Skeletal muscle tissue (tissue), 4 donors: ENCODE measurements around the gene PRDX1. TPM values are rescaled to one million over a fixed set of nuclear protein-coding genes. Genes with fewer than 3 reads are reported as not detected.
A peak's percentile ranks its signal among the peaks of the same experiment; 100 is the strongest.
"Not testable (repeated sequence)": the region's sequence is repeated elsewhere in the genome, so short reads cannot be mapped to it uniquely, and the experiment has no call there.

Source experiments
- H3K27ac ChIP-seq: one replicate; pipeline ENCODE4 v1.7.0; 2013; ENCODE audit warnings: mild to moderate bottlenecking, low read depth, low read length, inconsistent platforms
- H3K27me3 ChIP-seq, 3 donors: one replicate each; pipeline ENCODE4 v1.7.0; 2013; ENCODE audit warnings: low read length in 3 of 3; ENCODE audit not compliant: control insufficient read depth in 3 of 3, insufficient read depth in 3 of 3
- H3K36me3 ChIP-seq, 3 donors: one replicate each; pipeline ENCODE4 v1.7.0; 2013; ENCODE audit warnings: low read length in 3 of 3; ENCODE audit not compliant: control insufficient read depth in 3 of 3, insufficient read depth in 3 of 3
- H3K4me1 ChIP-seq, 3 donors: one replicate each; pipeline ENCODE4 v1.7.0; 2013; ENCODE audit warnings: low read length in 3 of 3, mild to moderate bottlenecking in 3 of 3; ENCODE audit not compliant: control insufficient read depth in 3 of 3, insufficient read depth in 3 of 3
- H3K4me3 ChIP-seq, 3 donors: one replicate each; pipeline ENCODE4 v1.7.0; 2013; ENCODE audit warnings: low read length in 3 of 3
- H3K9ac ChIP-seq, 3 donors: one replicate each; pipeline ENCODE4 v1.7.0; 2013; ENCODE audit warnings: low read length in 3 of 3, mild to moderate bottlenecking in 3 of 3, moderate library complexity in 2 of 3, low read depth in 1 of 3
- H3K9me3 ChIP-seq, 3 donors: one replicate each; pipeline ENCODE4 v1.7.0; 2013; ENCODE audit warnings: low read length in 3 of 3; ENCODE audit not compliant: control insufficient read depth in 3 of 3
- total RNA-seq: library from RNA; depleted of rRNA; stranded (reverse); fragments of >200 nt; gene quantifications from one replicate; pipeline ENCODE4 v1.2.3, GENCODE V29; 2014
- donor health status: Osteomylitis.

The PRDX1 gene
- total RNA-seq, 1 donor from 2014 or later = 213 TPM

DNA sequence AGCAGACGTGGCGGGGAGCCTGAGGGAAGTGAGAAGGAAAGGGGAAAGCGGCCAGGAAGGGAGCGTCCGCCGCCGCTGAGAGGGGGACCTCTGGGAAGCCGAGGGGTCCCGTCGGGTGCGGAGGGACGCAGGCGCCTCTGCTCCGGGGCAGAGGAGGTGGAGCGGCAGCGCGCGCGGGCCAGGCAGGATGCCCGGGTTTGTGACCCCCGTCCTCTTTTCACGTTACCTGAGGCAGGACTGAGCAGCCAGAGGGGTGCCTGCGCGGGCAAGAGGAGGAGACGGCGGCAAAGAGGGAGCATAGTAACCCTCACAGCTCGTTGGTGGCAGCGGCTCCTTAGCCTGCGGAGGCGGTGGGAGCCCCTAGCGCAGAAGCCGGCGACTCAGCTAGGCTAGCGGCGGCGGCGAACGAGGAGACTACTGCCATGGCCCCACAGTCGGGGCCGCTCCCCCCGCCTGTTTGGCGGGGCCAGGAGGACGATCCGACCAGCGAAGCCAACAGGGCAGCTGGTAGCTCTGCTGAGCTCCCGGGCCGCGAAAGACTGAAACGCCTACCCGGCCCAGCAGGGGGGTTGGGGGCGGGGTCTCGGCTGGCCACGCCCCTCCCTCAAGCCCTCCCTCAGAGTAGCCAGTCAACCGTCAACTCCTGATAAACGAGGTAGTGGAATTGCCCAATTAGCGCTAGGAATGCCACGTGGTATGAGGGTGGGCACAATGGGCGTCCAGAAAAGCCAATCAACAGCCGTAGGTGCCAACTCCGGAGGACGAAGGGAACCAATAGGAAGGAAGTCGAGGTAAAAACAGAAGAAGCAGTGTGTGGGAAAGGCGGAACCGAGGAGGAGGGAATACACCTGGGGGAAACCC, 30.8 kb downstream of the PRDX1 start, which contains the start of gene TESK2:
Gene TESK2, minus strand, starts transcription at position 538 of the 861 bp plus-strand sequence. CDS start 33,378 bp downstream, outside the sequence.
- Histone ChIP-seq H3K4me1 (peaks cover 9 to 33% (median 10%) of the 10 kb centered on the region in 3 donors), H3K4me3 (peak within 1 kb of the TSS; percentile 82 to 97 (median 94)), H3K27me3 (no peaks in the 10 kb centered on the region), H3K9me3 (no peaks in the 10 kb centered on the region), H3K36me3 (no peaks in the 10 kb centered on the region), H3K27ac (peak within 1 kb of the TSS; percentile 85), H3K9ac (peak within 1 kb of the TSS; percentile 93 to 94 (median 93))

DNA sequence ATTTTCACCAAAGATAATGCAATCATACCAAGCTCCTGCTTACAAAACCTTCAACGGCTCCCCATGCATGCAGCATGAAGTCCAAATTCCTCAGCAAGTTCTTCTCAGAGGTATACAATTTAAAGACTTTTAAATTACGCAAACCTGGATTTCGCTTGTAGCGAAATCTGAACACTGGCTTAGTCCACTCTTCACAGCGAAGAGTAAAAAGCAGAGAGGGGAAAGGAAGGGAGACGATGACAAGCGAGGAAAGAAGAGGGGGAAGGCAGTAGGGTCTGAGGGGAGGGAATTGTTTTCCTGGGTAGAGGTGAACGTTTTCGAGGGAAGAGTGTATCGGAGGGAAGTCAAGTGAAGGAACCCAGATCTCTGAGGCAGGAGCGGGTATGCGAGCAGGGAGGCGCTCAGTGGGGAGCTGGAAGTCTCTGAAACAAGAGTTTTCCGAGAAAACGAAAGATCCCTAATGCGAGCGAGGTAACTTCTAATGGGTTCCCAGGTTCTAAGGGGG, 31.5 kb downstream of the PRDX1 start:
- Histone ChIP-seq H3K27ac (peak overlapping the region; percentile 85), H3K27me3 (no peaks in the 10 kb centered on the region), H3K4me3 (peak overlapping the region; percentile 82 to 97 (median 94)), H3K9me3 (no peaks in the 10 kb centered on the region), H3K4me1 (peaks cover 9 to 33% (median 10%) of the 10 kb centered on the region in 3 donors), H3K36me3 (no peaks in the 10 kb centered on the region), H3K9ac (peak overlapping the region; percentile 93 to 94 (median 93))

DNA sequence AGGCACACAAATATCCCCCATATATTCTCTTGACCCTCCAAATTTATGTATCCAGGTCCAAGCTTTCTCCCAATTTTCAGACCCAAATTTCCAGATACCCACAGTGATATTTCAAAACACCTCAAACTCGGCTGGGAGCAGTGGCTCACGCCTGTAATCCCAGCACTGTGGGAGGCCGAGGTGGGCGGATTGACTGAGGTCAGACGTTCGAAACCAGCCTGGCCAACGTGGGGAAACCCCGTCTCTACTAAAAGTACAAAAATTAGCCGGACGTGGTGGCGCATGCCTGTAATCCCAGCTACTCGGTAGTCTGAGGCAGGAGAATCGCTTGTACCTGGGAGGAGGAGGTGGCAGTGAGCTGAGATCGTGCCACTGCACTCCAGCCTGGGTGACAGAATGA, 32.3 kb downstream of the PRDX1 start:
- not testable (repeated sequence) for H3K27me3 ChIP-seq, H3K36me3 ChIP-seq, H3K9me3 ChIP-seq, H3K27ac ChIP-seq
- Histone ChIP-seq H3K4me3 (peak overlapping the region in 1 of 3 donors; percentile 97), H3K9ac (peak overlapping the region in 2 of 3 donors; percentile 93), H3K4me1 (peaks cover 9 to 33% (median 10%) of the 10 kb centered on the region in 3 donors)

DNA sequence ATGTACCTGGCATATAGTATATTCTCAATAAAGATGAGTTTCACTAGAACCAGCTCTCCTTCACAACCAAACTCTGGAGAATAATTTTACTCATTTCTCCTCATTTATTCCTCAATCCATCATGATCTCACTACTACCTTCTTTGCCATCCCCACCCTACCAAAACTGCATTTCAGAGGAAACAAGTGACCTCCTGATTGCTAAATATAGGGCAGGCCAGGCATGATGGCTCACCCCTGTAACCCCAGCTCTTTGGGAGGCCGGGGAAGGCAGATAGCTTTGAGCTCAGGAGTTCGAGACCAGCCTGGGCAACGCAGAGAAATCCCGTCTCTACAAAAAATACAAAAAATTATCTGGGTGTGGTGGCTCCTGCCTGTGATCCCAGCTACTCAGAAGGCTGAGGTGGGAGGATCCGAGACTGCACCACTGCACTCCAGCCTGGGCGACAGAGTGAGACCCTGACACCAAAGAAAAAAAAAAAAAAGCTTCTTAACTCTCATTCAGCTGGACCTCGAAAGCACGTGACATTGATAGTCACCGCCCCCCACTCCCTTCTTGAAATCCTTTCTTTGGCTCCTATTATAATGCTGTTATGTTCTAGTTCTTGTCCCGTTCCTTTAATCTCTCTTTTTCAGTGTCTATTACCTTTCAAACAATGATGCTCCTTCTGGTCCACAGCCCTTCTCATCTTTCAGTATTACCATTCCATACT, 32.9 kb downstream of the PRDX1 start:
- peaks cover 9 to 33% (median 10%) of the 10 kb centered on the region in 3 donors for H3K4me1 ChIP-seq

DNA sequence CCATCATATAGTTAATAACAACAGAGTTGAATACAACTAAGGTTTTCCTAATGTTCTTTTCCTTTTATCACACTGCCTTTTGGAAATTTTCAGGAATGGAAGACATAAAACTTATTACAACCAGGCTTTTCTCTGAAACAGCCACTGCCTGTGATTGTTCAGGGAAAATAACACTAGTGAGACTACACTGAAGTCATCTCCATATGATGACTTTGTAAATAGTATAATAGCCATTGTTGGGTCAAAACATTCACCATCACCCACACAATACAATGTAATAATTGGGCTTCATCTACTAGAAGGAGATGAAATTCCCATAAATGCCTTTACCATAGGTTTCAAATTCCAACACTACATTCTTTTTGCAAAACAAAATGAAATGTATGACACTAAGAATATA, 35.7 kb downstream of the PRDX1 start:
- Histone ChIP-seq H3K4me3 (no peak overlapping the region), H3K4me1 (peaks cover 5 to 16% (median 6%) of the 10 kb centered on the region in 3 donors), H3K27me3 (no peaks in the 10 kb centered on the region), H3K9me3 (no peaks in the 10 kb centered on the region), H3K36me3 (peaks cover 0 to 4% (median 0%) of the 10 kb centered on the region in 3 donors), H3K27ac (no peak overlapping the region), H3K9ac (no peak overlapping the region)

More for the DNA sequence above, 32.9 kb downstream of the PRDX1 start:
- Histone ChIP-seq H3K4me3 (no peak overlapping the region), H3K9me3 (no peaks in the 10 kb centered on the region), H3K9ac (no peak overlapping the region), H3K27ac (no peak overlapping the region), H3K36me3 (no peaks in the 10 kb centered on the region), H3K27me3 (no peaks in the 10 kb centered on the region)

DNA sequence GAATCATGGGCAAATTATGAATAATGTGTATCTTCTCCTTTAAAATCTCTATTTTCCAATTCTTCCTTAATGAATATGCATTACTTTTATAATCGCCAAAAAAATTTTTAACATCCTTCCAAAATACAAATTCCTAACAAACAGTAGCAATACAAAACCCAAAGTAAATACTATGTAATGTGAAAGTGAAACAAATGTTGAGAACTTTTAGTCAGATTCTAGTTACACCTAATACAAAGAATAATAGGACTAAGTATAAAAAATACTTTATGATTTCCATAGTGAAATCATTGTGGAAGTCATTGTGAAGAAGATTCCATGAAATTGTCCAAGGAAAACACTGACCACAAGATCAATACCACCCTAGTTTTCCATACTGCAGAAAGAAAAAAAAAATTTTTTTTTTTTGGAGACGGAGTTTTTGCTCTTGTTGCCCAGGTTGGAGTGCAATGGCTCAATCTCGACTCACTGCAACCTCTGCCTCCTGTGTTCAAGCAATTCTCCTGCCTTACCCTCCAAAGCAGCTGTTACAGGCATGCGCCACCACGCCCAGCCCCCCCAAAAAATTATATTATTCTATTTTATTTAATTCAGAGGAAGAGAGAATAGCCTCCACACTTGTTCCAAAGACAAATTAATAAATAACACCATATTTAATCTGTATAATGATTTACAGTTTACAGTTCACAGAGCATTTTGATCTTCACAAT, 42.5 kb downstream of the PRDX1 start:
- H3K4me3 ChIP-seq = no peak overlapping the region
- H3K4me1 ChIP-seq = no peaks in the 10 kb centered on the region
- H3K9ac ChIP-seq = no peak overlapping the region
- peaks cover 0 to 4% (median 0%) of the 10 kb centered on the region in 3 donors for H3K36me3 ChIP-seq
- H3K9me3 ChIP-seq = no peaks in the 10 kb centered on the region
- no peak overlapping the region for H3K27ac ChIP-seq
- no peaks in the 10 kb centered on the region for H3K27me3 ChIP-seq

DNA sequence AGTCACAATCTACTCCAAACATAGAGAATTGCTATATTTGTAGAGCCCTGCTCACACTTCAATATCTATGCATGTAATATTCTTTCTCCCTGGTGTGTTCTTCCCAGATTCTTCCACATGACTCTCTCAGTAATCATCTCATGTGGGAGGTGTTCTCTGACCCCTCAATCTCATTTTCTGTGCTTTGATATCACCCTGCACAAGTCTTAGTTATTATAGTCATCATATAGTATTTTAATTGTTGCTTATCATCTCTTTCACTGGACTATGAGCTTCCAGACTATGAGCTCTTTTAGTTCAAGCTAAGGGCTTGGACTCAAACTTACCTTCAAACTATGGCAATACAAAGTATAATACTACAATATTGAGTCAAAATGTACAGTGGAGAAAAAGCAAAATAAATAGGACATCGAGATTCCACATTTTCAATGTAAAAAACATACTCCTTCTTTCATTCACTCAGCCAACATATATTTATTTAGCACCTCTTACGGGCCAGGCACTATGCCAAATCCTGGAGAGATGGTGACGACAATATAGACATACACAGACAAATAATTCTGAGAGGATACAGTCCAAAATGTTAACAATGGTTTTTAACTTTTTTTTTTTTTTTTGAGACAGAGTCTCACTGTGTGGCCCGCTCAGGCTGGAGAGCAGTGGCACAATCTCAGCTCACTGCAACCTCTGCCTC, 43.4 kb downstream of the PRDX1 start:
- peaks cover 0 to 4% (median 0%) of the 10 kb centered on the region in 3 donors for H3K36me3 ChIP-seq
- H3K27me3 ChIP-seq = no peaks in the 10 kb centered on the region
- H3K27ac ChIP-seq = no peak overlapping the region
- H3K9ac ChIP-seq = no peak overlapping the region
- H3K9me3 ChIP-seq = no peaks in the 10 kb centered on the region
- no peak overlapping the region for H3K4me3 ChIP-seq
- no peaks in the 10 kb centered on the region for H3K4me1 ChIP-seq

DNA sequence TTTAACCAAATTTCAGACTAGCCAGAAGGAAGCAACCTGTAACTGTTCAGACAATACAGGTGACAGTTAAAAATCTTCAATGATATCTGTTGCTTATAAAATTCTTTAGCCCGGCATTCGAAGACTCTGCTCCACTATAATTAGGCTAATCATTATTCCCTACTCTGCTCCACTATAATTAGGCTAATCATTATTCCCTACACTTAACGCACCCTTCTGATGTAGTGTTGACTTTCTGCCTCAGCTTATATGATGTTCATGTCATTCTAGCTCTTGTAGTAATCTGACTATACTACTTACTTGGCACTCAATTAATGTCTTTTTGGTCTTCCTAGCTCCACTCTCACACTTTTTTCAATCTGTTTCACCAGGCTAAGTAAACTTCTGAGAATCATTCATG, 44.0 kb downstream of the PRDX1 start:
- Histone ChIP-seq H3K27me3 (no peaks in the 10 kb centered on the region), H3K27ac (no peak overlapping the region), H3K9me3 (no peaks in the 10 kb centered on the region), H3K36me3 (peaks cover 0 to 4% (median 0%) of the 10 kb centered on the region in 3 donors), H3K4me3 (no peak overlapping the region), H3K4me1 (no peaks in the 10 kb centered on the region), H3K9ac (no peak overlapping the region)

DNA sequence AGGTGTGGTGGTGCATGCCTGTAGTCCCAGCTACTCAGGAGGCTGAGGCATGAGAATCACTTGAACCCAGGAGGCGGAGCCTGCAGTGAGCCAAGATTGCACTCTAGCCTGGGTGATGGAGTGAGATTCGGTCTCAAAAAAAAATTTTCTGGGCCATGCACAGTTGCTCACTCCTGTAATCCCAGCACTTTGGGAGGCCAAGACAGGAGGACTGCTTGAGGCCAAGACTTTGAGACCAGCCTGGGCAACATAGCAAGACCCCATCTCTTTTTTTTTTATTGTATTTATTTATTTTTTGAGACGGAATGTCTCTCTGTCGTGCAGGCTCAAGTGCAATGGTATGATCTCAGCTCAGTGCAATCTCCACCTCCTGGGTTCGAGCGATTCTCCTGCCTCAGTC, 47.5 kb downstream of the PRDX1 start:
- not testable (repeated sequence) for H3K9me3 ChIP-seq

More for the DNA sequence above, 47.5 kb downstream of the PRDX1 start:
- not testable (repeated sequence) for H3K9ac ChIP-seq, H3K4me3 ChIP-seq, H3K4me1 ChIP-seq, H3K27ac ChIP-seq, H3K27me3 ChIP-seq, H3K36me3 ChIP-seq
